Activated CD8-positive, alpha-beta memory T cell treated with anti-CD3 and anti-CD28 coated beads for 36 hours (primary cell): ENCODE results near the gene RFPL3. TPM values are rescaled to one million over a fixed set of nuclear protein-coding genes. Genes with fewer than 3 reads are reported as not detected.
"Not testable (repeated sequence)": the region's sequence is repeated elsewhere in the genome, so short reads cannot be mapped to it uniquely, and the experiment has no call there.

Source experiments
- CTCF ChIA-PET: fragments of 350-600 bp; sonication (Branson Sonifier 250); formaldehyde crosslinking; loops from one replicate; lab custom pipeline; 2021; ENCODE audit warnings: antibody characterized with exemption; lab: Charles Lee
- POLR2A ChIA-PET: fragments of 350-600 bp; sonication (Branson Sonifier 250); formaldehyde crosslinking; loops from one replicate; lab custom pipeline; 2021; ENCODE audit warnings: antibody characterized with exemption; lab: Charles Lee
- total RNA-seq, 2 experiments: library from RNA; stranded (reverse); gene quantifications; one replicate each; pipeline ENCODE4 v1.2.3, GENCODE V29; 2021

The RFPL3 gene
- not detected for total RNA-seq

GRCh38 chr22:32357567-32357966, at the start of gene RFPL3:
Gene RFPL3, plus strand, starts transcription at chr22:32357867. Its CDS starts 205 bp downstream, at chr22:32358072.
- CTCF ChIA-PET, POLR2A ChIA-PET: not testable (repeated sequence)

DNA sequence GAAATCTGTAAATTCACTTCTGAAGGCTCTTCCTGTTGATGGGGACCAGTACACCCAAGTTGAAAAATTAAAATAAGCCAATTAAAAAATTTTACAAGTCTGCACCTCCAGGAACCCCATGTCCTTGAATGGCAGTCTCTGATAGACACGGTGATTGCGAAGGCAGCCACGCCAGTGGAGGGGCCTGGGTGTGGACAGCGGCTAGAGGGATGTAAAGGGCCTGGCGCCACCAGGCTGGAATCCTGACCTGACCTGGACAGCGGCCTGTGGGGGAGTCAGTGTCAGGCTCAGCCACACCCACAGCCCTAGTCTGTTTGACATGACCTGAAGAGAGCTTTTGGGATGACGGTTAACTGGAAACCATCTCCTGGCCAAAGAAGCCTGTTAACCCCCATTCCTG, 49.5 kb upstream of the RFPL3 start:
- CTCF ChIA-PET: no interaction called here
- POLR2A ChIA-PET: no interaction called here

DNA sequence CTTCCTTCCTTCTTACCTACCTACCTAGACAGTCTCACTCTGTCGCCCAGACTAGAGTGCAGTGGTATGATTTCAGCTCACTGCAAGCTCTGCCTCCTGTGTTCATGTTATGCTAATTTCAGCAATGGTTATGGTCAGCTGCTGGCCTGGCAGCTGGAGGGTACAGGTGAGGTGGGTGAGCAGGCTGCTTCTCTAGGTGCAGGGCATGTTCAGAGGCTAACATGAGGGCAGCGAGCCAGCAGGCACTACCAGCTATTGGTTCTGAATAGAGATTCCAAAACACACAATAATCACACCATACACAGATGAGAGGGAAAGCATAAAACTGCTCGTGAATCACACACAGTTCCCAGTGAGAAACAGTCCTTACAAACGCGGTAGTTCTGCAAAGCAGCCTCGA, 48.7 kb upstream of the RFPL3 start:
- ChIA-PET POLR2A (no interaction called here), CTCF (no interaction called here)

GRCh38 chr22:32309585-32310251, 47.9 kb upstream of the RFPL3 start:
- POLR2A ChIA-PET: no interaction called here
- CTCF ChIA-PET: no interaction called here

- ChIA-PET POLR2A (no interaction called here), CTCF (no interaction called here)
Measured at GRCh38 chr22:32310777-32311176, 46.9 kb upstream of the RFPL3 start.

- ChIA-PET POLR2A (no interaction called here), CTCF (no interaction called here)
Measured at GRCh38 chr22:32311551-32312071, 46.1 kb upstream of the RFPL3 start.

DNA sequence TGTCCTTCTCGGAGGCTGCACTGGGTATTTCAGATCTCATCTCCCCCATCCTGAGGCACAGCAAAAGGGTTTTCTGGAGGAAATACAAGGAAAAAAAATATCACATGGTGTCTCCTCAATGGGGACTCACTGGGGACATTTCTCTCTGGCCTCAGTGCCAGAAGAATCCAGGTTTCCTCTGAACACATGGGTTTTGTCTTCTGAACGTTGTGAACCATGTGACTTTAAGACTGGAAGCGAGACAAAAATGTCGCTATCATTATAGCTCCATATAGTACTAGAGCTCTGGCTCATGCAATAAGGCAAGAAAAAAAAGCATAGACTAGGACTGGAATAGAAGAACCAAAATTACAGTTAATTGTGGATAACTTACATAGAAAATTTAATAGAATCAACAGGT, 44.9 kb upstream of the RFPL3 start:
- ChIA-PET POLR2A (no interaction called here), CTCF (no interaction called here)

DNA sequence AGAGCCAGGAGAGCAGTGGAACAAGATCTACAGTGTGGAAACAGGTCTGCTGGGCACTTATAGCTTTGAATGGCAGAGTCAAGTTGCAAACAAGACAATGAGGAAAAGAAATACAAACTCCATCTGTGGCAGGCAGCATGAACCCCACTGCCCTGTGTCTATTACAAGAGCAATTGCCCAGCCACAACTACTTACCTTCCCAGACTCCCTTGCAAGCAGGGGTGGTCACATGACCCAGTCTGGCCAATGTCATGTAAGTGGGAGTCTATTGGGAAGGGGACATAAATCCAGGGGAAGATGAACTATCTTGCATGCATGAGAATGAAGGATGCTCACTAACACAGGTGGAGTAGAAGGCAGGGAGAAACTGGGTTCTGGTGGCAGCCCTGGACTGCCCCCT, 44.1 kb upstream of the RFPL3 start:
- ChIA-PET CTCF (no interaction called here), POLR2A (no interaction called here)

- POLR2A ChIA-PET: no interaction called here
Measured at GRCh38 chr22:32317524-32317923, 40.1 kb upstream of the RFPL3 start.

GRCh38 chr22:32318361-32318760, 39.3 kb upstream of the RFPL3 start:
- ChIA-PET CTCF (no interaction called here), POLR2A (no interaction called here)

More at GRCh38 chr22:32317524-32317923, 40.1 kb upstream of the RFPL3 start:
- CTCF ChIA-PET: no interaction called here

GRCh38 chr22:32319861-32320406, 37.7 kb upstream of the RFPL3 start:
- ChIA-PET POLR2A (no interaction called here), CTCF (no interaction called here)

DNA sequence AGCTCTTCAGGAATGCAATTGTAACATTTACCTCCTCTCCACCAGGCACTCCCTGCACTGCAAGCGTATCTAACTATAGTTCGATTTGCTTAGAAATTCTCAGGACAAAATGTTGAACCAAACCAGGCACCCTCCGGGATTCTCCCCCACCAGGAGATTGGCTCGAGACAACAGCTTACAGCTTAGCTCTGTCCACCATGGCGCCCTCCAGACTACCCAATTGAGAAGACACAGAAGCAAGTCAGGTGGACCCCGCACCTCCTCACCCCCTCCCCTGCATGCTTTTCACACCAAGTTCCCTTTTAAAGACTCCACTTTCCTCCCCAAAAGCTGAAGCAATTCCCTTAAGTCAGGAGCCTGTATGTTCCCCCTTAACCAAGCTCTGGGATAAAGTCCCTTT, 34.7 kb upstream of the RFPL3 start:
- POLR2A ChIA-PET: no interaction called here
- CTCF ChIA-PET: interaction anchor here (0.6 kb wide), 1 partner anchor 31 kb away, joined by 3 read pairs; no protein-coding TSS in a partner anchor

DNA sequence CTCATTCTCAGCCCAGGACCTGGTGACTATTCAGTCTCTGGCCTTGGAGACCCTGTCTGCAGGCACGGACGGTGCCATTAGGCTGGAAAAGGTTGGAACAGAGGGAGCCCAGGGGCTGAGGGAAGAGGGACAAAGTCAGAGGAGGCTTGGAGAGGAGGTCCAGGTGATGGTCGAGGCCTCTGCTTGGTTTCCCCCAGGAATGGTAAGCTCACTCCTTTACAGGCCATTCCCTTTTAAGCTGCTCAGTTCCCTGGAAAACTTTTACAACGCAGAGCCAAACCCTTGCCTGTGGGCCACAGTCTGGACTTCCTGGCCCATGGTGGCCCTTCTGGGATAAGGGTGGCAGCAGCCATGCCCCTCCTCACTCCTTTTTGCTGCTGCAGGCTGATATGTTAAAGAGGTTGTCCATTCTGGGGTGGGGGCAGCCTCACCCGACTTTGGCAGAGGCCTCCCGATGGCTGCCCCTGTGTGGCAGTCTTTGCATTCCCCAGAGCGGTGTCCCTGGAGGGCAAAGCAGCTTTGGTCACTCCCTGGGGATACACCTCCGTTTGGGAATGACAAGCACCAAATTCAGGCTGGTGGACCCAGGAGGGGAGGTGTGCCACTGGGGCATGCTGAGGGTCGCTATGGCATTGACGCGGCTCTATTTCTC, 34.0 kb upstream of the RFPL3 start:
- CTCF ChIA-PET: no interaction called here
- POLR2A ChIA-PET: no interaction called here

GRCh38 chr22:32324505-32325415, 32.9 kb upstream of the RFPL3 start:
- ChIA-PET POLR2A (no interaction called here), CTCF (no interaction called here)

DNA sequence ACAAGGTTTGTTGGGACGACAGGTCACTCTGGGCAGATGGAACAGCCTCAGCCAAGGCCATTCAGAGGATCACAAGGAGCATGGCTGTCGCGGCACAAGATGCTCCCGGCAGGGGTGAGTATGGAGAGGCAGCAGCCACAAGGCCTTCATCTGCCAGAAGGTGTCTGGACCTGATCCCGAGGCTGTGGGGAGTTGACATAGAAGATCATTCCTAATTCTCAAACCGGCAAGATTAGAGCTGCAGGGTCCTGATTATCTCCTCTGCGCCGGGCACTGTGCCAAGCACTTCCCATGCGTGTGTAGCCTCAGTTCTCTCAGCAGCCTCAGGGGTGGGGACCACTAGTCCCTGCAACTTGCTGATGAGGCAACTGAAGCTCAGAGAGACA, 32.3 kb upstream of the RFPL3 start:
- POLR2A ChIA-PET: no interaction called here
- CTCF ChIA-PET: no interaction called here

GRCh38 chr22:32325811-32326237, 31.8 kb upstream of the RFPL3 start:
- POLR2A ChIA-PET: no interaction called here
- CTCF ChIA-PET: no interaction called here

DNA sequence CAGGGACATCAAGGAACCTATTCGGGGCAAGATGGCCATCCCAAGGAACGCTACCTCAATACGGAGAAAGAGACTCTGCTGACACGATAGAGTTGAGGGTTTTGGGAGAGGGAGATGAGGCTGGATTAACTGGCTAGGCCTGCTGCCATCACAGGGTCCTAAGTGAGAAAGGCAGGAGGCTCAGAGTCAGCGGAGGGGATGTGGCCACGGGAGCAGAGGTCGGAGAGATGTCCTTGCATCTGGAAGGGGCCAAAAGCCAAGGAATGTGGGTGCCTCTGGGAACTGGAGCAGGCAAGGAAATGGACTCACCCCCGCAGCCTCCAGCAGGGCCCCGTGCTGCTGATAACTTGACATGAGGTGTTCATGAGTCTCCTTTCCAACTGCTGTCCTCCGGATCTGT, 31.0 kb upstream of the RFPL3 start:
- POLR2A ChIA-PET: no interaction called here
- CTCF ChIA-PET: no interaction called here

DNA sequence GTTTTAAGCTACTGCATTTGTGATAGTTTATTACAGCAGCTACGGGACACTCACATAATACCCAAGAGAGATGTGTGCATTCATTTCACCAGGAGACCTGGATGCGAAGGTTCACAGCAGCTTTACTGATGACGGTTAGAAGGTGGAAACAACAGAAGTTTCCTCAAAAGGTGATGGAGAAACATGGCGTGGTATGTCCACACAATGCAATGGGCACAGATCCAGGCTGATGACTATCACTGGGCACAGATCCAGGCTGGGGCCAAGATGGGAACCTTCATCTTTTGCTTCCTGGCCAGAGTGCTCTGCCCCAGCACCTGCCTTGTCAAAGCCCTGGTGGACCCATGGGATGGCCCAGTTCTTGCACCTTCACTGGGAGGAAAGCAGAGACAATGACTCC, 30.6 kb upstream of the RFPL3 start:
- CTCF ChIA-PET: no interaction called here
- POLR2A ChIA-PET: no interaction called here

GRCh38 chr22:32327596-32328171, 30.0 kb upstream of the RFPL3 start:
- ChIA-PET POLR2A (no interaction called here), CTCF (no interaction called here)
